WTC11 (cell line): ENCODE measurements around the gene NFATC3. TPM values are rescaled to one million over a fixed set of nuclear protein-coding genes. Genes with fewer than 3 reads are reported as not detected.

Experiments
- ATAC-seq: fragments of 200-7000 bp; cut with Tn5 transposase; 2 replicates; pipeline ENCODE4 v1.10.0; 2021; ENCODE audit warnings: mild to moderate bottlenecking, moderate library complexity
- CTCF ChIA-PET: fragments of 300-600 bp; sonication (Branson Sonifier 250); formaldehyde crosslinking; loops from one replicate; lab custom pipeline; 2021; ENCODE audit warnings: antibody characterized with exemption; lab: Charles Lee
- POLR2A ChIA-PET: fragments of 350-600 bp; sonication (Branson Sonifier 250); formaldehyde crosslinking; loops from one replicate; lab custom pipeline; 2021; ENCODE audit warnings: antibody characterized with exemption; lab: Charles Lee
- DNase-seq: peaks from one replicate; pipeline ENCODE4 v3.0.0; 2021; ENCODE audit warnings: low spot score
- H3K27ac Mint-ChIP-seq: 2 replicates; pipeline ENCODE4 v1.8.0; 2021; ENCODE audit warnings: mixed read lengths
- H3K27me3 Mint-ChIP-seq: 2 replicates; pipeline ENCODE4 v1.8.0; 2021; ENCODE audit warnings: low read depth, mild to moderate bottlenecking, moderate library complexity, mixed read lengths
- H3K36me3 Mint-ChIP-seq: 2 replicates; pipeline ENCODE4 v1.8.0; 2021; ENCODE audit warnings: mixed read lengths
- H3K4me1 Mint-ChIP-seq: 2 replicates; pipeline ENCODE4 v1.8.0; 2022; ENCODE audit warnings: mixed read lengths
- H3K4me3 Mint-ChIP-seq: 2 replicates; pipeline ENCODE4 v1.8.0; 2021; ENCODE audit warnings: mild to moderate bottlenecking, moderate library complexity, mixed read lengths
- H3K9me3 Mint-ChIP-seq: 2 replicates; pipeline ENCODE4 v1.8.0; 2021; ENCODE audit warnings: mixed read lengths
- ARID4B ChIP-seq: sonication (generic); formaldehyde crosslinking; IDR thresholded peaks from 2 replicates; pipeline ENCODE4 v1.8.0; 2023; ENCODE audit warnings: missing genetic modification reagents, mild to moderate bottlenecking, borderline replicate concordance
- ATF2 ChIP-seq: sonication (generic); formaldehyde crosslinking; IDR thresholded peaks from 2 replicates; pipeline ENCODE4 v1.8.1; 2022; ENCODE audit warnings: low read depth, missing genetic modification reagents, borderline replicate concordance
- ATF3 ChIP-seq: sonication (generic); formaldehyde crosslinking; conservative IDR thresholded peaks from 2 replicates; pipeline ENCODE4 v1.8.1; 2022; ENCODE audit warnings: mild to moderate bottlenecking, missing genetic modification reagents
- ATF6 ChIP-seq: sonication (generic); formaldehyde crosslinking; IDR thresholded peaks from 2 replicates; pipeline ENCODE4 v1.8.1; 2023; ENCODE audit warnings: mild to moderate bottlenecking, missing genetic modification reagents
- CDX4 ChIP-seq: fragments of 250-450 bp; sonication (Bioruptor Pico); IDR thresholded peaks from 2 replicates; pipeline ENCODE4 v1.9.0; 2021; ENCODE audit warnings: moderate library complexity, mild to moderate bottlenecking, inconsistent platforms, borderline replicate concordance
- CREB1 ChIP-seq: sonication (generic); formaldehyde crosslinking; IDR thresholded peaks from 2 replicates; pipeline ENCODE4 v1.8.0; 2023; ENCODE audit warnings: mild to moderate bottlenecking, missing genetic modification reagents
- EMX1 ChIP-seq: fragments of 250-450 bp; sonication (Bioruptor Pico); IDR thresholded peaks from 2 replicates; pipeline ENCODE4 v1.8.0; 2021; ENCODE audit warnings: mild to moderate bottlenecking
- FOXK1 ChIP-seq: sonication (generic); formaldehyde crosslinking; IDR thresholded peaks from 2 replicates; pipeline ENCODE4 v1.8.0; 2022; ENCODE audit warnings: mild to moderate bottlenecking, moderate library complexity, missing genetic modification reagents
- FOXP4 ChIP-seq: sonication (generic); formaldehyde crosslinking; IDR thresholded peaks from 2 replicates; pipeline ENCODE4 v1.8.0; 2022; ENCODE audit warnings: mild to moderate bottlenecking, missing genetic modification reagents
- HMGA2 ChIP-seq: fragments of 250-450 bp; sonication (Bioruptor Pico); IDR thresholded peaks from 2 replicates; pipeline ENCODE4 v1.4.0; 2021; ENCODE audit warnings: mild to moderate bottlenecking, moderate library complexity
- IRF1 ChIP-seq: sonication (generic); formaldehyde crosslinking; IDR thresholded peaks from 2 replicates; pipeline ENCODE4 v1.8.0; 2023; ENCODE audit warnings: missing genetic modification reagents
- JAZF1 ChIP-seq: fragments of 250-450 bp; sonication (Bioruptor Pico); IDR thresholded peaks from 2 replicates; pipeline ENCODE4 v1.9.0; 2021; ENCODE audit warnings: moderate library complexity, mild to moderate bottlenecking, inconsistent platforms
- MXD4 ChIP-seq: fragments of 250-450 bp; sonication (Bioruptor Pico); IDR thresholded peaks from 2 replicates; pipeline ENCODE4 v1.8.0; 2021; ENCODE audit warnings: mild to moderate bottlenecking, moderate library complexity, borderline replicate concordance
- MYBL2 ChIP-seq: sonication (generic); formaldehyde crosslinking; IDR thresholded peaks from 2 replicates; pipeline ENCODE4 v1.8.1; 2023; ENCODE audit warnings: mild to moderate bottlenecking, moderate library complexity, missing genetic modification reagents
- NR1H2 ChIP-seq: sonication (generic); formaldehyde crosslinking; IDR thresholded peaks from 2 replicates; pipeline ENCODE4 v1.9.0; 2021; ENCODE audit warnings: mild to moderate bottlenecking, moderate library complexity, missing genetic modification reagents
- PRRX2 ChIP-seq: fragments of 250-450 bp; sonication (Bioruptor Pico); IDR thresholded peaks from 2 replicates; pipeline ENCODE4 v1.8.0; 2021; ENCODE audit warnings: mild to moderate bottlenecking
- SMAD3 ChIP-seq: sonication (generic); formaldehyde crosslinking; IDR thresholded peaks from 2 replicates; pipeline ENCODE4 v1.8.0; 2022; ENCODE audit warnings: missing genetic modification reagents, mild to moderate bottlenecking, borderline replicate concordance
- SP1 ChIP-seq: sonication (generic); formaldehyde crosslinking; conservative IDR thresholded peaks from 2 replicates; pipeline ENCODE4 v1.8.1; 2022; ENCODE audit warnings: missing genetic modification reagents
- ZBTB21 ChIP-seq: sonication (generic); formaldehyde crosslinking; IDR thresholded peaks from 2 replicates; pipeline ENCODE4 v1.8.1; 2023; ENCODE audit warnings: mild to moderate bottlenecking, missing genetic modification reagents, borderline replicate concordance
- ZMAT4 ChIP-seq: fragments of 250-450 bp; sonication (Bioruptor Pico); IDR thresholded peaks from 2 replicates; pipeline ENCODE4 v1.9.0; 2021; ENCODE audit warnings: mild to moderate bottlenecking
- ZNF219 ChIP-seq: sonication (generic); formaldehyde crosslinking; IDR thresholded peaks from 2 replicates; pipeline ENCODE4 v1.8.0; 2023; ENCODE audit warnings: missing genetic modification reagents, mild to moderate bottlenecking, borderline replicate concordance
- ZNF232 ChIP-seq: sonication (generic); formaldehyde crosslinking; IDR thresholded peaks from 2 replicates; pipeline ENCODE4 v1.8.0; 2022; ENCODE audit warnings: mild to moderate bottlenecking, missing genetic modification reagents
- ZNF671 ChIP-seq: fragments of 250-450 bp; sonication (Bioruptor Pico); IDR thresholded peaks from 2 replicates; pipeline ENCODE4 v1.8.0; 2021; ENCODE audit warnings: mild to moderate bottlenecking
- total RNA-seq: library from RNA; stranded (reverse); gene quantifications from 3 replicates; pipeline ENCODE4 v1.2.3, GENCODE V29; 2021

NFATC3 gene
- total RNA-seq, 1 experiment from 2014 or later, result 34.6 TPM

GRCh38 chr16:68226116-68226515, 140.9 kb downstream of the NFATC3 start:
- Mint-ChIP-seq H3K27ac (no peak overlapping the region), H3K4me1 (peaks cover 8% of the 10 kb centered on the region), H3K27me3 (no peaks in the 10 kb centered on the region), H3K4me3 (no peak overlapping the region), H3K36me3 (peaks cover 24% of the 10 kb centered on the region), H3K9me3 (no peaks in the 10 kb centered on the region)
- TF ChIP-seq SP1 (CRISPR knock-in tag) (no peak), SMAD3 (CRISPR knock-in tag) (no peak), MYBL2 (CRISPR knock-in tag) (no peak), ARID4B (CRISPR knock-in tag) (no peak), ATF6 (CRISPR knock-in tag) (no peak), HMGA2 (CRISPR knock-in tag) (no peak), NR1H2 (CRISPR knock-in tag) (no peak), ATF3 (CRISPR knock-in tag) (no peak), JAZF1 (CRISPR knock-in tag) (no peak), ZNF232 (CRISPR knock-in tag) (no peak)
- ChIA-PET CTCF (interaction anchor here (0.6 to 1.9 kb wide), 2 partner anchors 132 to 484 kb away, joined by 3 to 16 read pairs; no protein-coding TSS in a partner anchor), POLR2A (no interaction called here)
- ATAC-seq (no peak), DNase-seq (no peak)

GRCh38 chr16:68227183-68227793, 142.1 kb downstream of the NFATC3 start:
- Mint-ChIP-seq H3K36me3 (peaks cover 35% of the 10 kb centered on the region), H3K27ac (no peak overlapping the region), H3K4me1 (peaks cover 5% of the 10 kb centered on the region; the same call in 1 of the 2 replicates), H3K4me3 (no peak overlapping the region), H3K27me3 (no peaks in the 10 kb centered on the region), H3K9me3 (no peaks in the 10 kb centered on the region)
- ATAC-seq (no peak), DNase-seq (no peak)
- CTCF ChIA-PET, result interaction anchor here (1.4 to 1.9 kb wide), 2 partner anchors 9 to 134 kb away, joined by 4 to 16 read pairs; no protein-coding TSS in a partner anchor
- POLR2A ChIA-PET, result interaction anchor here (1.3 kb wide), 1 partner anchor 10 kb away, joined by 3 read pairs; no protein-coding TSS in a partner anchor
- TF ChIP-seq ZBTB21 (no peak), ZNF671 (CRISPR knock-in tag) (no peak), ZNF219 (no peak), FOXP4 (CRISPR knock-in tag) (no peak), CDX4 (CRISPR knock-in tag) (no peak), NR1H2 (CRISPR knock-in tag) (no peak), EMX1 (CRISPR knock-in tag) (no peak), MXD4 (no peak), ATF2 (CRISPR knock-in tag) (no peak), PRRX2 (CRISPR knock-in tag) (no peak), MYBL2 (CRISPR knock-in tag) (no peak), FOXK1 (CRISPR knock-in tag) (no peak), JAZF1 (CRISPR knock-in tag) (no peak), IRF1 (CRISPR knock-in tag) (no peak), CREB1 (CRISPR knock-in tag) (no peak), ZMAT4 (no peak)
